Measurements from ENCODE around the gene OR2T35.
"Not testable (repeated sequence)": the region's sequence is repeated elsewhere in the genome, so short reads cannot be mapped to it uniquely, and the experiment has no call there.

The OR2T35 gene, protein sequence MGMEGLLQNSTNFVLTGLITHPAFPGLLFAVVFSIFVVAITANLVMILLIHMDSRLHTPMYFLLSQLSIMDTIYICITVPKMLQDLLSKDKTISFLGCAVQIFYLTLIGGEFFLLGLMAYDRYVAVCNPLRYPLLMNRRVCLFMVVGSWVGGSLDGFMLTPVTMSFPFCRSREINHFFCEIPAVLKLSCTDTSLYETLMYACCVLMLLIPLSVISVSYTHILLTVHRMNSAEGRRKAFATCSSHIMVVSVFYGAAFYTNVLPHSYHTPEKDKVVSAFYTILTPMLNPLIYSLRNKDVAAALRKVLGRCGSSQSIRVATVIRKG

DNA sequence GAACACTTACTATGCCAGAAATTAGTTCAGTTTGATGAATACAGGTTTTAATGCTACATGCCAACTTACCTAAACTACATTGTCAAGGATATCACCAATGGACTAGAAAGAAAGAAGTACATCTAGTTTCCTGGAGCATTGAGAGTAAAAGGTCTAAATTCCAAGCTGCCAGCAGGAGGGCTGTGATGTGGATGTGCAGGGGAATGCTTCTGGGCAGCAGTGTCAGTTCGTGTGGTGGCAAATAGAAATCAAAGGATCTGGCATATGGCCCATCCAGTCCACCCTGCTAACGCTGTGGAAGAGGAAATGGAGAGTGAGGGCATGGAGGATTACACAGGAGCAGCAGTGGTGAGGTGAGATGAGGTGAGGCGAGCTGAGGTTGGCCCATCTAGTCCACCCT, at the start of gene OR2T35:
Gene OR2T35 (minus strand): TSS at position 101 of the 400 bp plus-strand sequence. CDS start 6,020 bp downstream, outside the sequence.
- DNase-seq (ENCODE audit: low read depth, low spot score): not testable (repeated sequence)

DNA sequence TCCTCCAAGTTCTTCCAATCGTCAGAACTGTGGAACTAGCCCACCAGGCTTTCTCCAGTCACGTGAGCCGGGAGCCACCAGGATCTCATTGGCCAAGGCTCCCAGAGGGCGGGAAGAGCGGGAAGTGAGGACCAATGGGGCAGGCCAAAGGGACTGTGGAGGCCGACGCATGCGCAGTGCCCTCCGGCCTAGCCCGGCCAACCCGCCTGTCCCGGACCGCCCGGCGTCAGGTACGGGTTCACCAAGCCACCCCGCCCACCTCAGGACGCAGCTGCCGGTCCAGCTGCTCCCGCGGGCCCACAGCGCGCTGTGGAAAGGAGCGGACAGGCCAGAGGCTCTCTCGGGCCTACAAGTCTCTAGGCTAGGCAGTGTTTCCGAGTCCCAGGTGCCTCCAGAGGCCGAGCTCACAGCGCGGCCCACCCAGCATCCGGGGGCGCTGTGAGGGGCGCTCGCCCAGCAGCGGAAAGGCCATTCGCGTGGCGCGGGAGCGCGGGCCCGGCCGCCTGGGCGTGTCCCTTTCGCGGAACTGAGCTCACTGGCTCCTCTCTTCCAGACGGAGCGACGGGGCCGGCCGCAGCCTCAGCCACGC, 46.6 kb upstream of the OR2T35 start:
- no peak for DNase-seq (ENCODE audit: low read depth, low spot score)

GRCh38 chr1:248688527-248689298, 43.6 kb upstream of the OR2T35 start:
- no peak for DNase-seq (ENCODE audit: low read depth, low spot score)

DNA sequence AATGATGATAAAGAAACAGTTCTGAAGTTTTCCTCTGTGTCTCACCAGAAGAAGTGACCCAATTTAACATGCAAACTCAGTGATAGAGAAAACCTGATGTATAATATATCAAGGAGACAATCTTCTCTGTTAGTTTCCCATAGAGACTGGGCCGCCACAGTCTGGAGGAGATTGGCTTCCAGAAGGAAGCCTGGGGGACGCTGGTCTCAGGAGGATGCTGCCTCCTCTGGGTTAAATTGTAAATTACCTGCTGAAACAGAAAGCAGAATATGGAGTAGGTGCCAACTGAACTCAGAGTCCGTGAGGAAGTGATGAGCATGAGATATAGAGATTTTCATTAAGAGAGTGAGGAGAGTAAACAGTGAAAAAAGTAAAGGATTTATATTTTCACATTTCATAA, 41.7 kb upstream of the OR2T35 start:
- no peak for DNase-seq (ENCODE audit: low read depth, low spot score)

GRCh38 chr1:248681651-248682050, 36.6 kb upstream of the OR2T35 start:
- no peak for DNase-seq (ENCODE audit: low read depth, low spot score)

DNA sequence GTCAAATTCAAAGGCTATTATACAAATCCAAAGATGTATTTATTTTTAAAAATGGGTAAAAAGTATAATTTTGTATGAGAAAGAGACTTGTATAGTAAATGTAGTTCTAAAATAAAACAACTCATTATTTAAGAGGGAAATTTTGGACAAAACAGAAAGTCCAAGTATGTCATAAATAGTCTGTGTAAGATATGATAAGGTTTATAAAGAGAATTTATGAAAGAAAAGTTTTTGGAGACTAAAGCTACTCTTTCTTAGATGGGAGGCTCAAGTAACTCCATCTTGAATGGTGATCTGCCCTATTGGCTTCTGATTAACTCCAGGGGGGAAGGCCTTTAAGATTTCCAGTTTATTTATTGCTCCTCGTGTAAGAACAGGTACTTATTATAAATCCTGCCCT, 24.9 kb upstream of the OR2T35 start:
- no peak for DNase-seq (ENCODE audit: low read depth, low spot score)

GRCh38 chr1:248663453-248664328, 18.6 kb upstream of the OR2T35 start:
- DNase-seq (ENCODE audit: low read depth, low spot score): not testable (repeated sequence)

DNA sequence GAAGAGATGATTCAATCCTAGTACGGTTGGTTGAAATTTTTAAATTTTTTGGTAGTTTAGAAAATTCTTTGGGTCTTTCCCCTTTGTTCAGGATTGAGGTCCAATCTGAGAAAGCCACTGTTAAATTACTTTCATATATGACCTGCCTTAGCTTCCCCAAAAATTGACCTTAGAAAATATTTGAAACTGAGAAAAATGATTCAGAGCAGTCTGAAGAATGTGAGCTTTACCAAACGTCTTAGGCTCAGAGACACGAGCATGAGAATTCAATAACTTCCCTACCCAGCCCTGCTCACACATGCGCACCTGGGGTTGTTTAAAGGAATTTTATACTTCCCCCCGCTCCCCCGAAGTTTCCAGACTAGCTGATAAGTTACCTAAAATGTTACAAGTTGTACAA, 11.7 kb upstream of the OR2T35 start:
- not testable (repeated sequence) for DNase-seq (ENCODE audit: low read depth, low spot score)

- DNase-seq (ENCODE audit: low read depth, low spot score): not testable (repeated sequence)
Measured at GRCh38 chr1:248655354-248655753, 10.3 kb upstream of the OR2T35 start, which contains the start of gene OR2T27. TSS of gene OR2T27 (minus strand) at chr1:248655528. CDS start at chr1:248650884, 4,644 bp downstream.

DNA sequence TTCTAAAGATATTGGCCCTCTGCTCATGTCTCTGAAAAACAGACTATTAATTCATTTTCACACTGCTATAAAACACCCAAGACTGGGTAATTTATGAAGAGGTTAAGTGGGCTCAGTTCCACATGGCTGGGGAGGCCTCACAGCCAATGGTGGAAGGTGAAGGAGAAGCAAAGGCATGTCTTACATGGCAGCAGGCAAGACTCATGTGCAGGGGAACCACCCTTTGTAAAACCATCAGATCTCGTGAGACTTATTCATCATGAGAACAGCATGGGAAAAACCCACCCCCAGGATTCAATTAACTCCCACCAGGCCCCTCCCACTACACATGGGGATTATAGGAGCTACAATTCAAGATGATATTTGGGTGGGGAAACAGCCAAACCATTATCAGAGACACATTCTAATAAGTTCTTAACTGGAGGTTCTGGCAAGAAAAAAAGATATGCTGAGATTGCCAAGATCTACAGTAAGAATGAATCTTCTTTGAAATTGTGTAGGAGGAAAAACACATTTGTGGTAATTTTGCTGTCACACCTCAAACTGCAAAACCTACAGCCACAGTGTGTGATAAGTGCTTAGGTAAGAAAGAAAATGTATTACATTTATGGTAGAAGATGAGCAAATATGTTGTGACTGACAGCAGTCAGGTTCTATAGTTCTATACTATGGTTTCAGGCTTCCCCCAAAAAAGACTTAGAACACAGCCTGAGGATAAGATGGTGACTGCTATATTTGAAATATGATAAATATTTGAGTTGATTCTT, 3.9 kb upstream of the OR2T35 start:
- not testable (repeated sequence) for DNase-seq (ENCODE audit: low read depth, low spot score)

DNA sequence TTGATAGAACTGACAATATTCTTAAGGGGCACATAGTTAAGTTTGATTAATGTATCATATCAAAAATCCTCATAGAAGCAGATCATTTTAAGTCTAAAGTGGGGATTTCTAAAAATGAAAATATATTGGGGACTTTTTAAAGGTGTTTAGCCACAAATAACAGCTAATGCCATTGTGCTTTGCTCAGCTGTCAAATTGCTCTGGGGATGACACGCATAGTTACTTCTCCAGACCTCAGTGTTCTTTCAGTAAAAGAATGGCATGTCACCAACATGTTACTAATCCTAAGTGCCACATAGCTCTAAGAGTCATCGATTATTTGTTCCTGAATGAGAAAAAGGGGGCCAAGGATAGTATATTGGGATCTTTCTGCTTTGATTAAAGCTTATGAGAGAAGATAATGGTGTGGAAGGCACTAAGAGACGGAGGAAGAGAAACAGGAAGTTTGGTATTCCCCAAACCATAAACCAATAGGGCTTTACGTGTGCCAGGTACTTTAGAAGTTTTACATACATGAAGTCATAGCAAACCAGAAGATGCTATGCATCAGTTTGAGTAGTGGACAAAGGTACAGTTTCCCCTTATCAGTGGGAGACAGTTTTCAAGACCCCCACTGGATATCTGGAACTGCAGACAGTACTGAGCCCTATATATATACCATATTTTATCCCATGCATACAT, 2.0 kb downstream of the OR2T35 start:
- DNase-seq (ENCODE audit: low read depth, low spot score): not testable (repeated sequence)

DNA sequence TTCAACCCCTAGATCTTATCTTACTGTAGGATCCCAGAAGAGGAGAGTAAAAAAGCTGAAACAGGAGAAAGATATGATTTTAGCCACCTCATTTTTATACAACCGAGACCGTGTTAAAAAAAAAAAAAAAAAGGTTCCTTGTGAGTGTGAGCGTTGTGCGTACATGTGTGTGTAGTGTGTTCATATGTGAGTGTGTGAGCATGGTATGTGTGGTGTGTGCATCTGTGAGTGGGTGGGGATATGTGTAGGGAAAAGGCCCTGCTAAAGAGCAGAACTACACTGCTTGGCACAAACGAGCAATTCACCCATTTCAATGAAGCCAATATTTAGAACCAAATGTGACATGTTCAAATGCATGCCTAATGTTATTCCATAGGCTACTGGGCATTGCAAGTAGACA, 3.5 kb downstream of the OR2T35 start:
- DNase-seq (ENCODE audit: low read depth, low spot score): not testable (repeated sequence)

DNA sequence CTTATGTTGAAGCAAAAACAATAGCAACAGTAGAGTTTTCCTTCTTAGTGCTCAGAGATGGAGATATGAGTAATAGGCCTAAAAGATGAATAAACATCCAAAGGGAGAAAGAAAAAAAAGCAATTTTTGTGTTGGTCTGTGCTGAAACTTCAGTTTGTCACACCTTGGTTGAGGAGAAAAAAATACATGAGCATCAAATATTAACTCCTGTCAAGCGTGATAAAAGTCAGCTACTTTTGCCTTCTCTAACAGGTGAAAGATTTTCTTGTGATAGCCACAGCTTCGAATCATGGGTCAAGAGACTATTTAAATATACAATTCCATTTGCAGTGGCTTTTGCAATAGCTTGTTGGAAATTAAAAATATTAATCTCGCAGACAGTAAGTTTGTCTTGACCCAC, 4.2 kb downstream of the OR2T35 start:
- not testable (repeated sequence) for DNase-seq (ENCODE audit: low read depth, low spot score)

GRCh38 chr1:248639652-248640051, 5.4 kb downstream of the OR2T35 start:
- DNase-seq (ENCODE audit: low read depth, low spot score): not testable (repeated sequence)

DNA sequence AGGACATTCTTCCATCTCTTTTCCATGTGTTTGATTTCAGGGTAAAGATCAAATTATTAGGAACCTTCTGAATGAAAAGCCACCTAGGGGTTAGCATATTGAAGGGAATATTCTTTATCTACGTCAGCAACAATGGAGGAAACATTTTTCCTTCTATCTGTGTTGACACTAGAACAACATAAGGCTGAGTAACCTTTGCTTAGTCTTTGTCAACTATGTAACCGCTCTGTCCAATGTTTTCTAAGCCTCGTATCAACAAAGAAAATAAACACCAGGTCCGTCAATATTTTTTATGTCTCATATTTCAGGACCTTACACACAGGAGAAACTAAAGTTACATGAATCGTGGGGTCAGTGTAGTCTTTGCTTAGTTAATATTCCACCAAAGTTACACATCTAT, 8.5 kb downstream of the OR2T35 start:
- not testable (repeated sequence) for DNase-seq (ENCODE audit: low read depth, low spot score)

GRCh38 chr1:248634991-248635390, 10.1 kb downstream of the OR2T35 start, which contains the start of gene OR2T11:
TSS of gene OR2T11 (minus strand) at chr1:248635091. CDS start at chr1:248627128, 7,963 bp downstream.
- not testable (repeated sequence) for DNase-seq (ENCODE audit: low read depth, low spot score)

DNA sequence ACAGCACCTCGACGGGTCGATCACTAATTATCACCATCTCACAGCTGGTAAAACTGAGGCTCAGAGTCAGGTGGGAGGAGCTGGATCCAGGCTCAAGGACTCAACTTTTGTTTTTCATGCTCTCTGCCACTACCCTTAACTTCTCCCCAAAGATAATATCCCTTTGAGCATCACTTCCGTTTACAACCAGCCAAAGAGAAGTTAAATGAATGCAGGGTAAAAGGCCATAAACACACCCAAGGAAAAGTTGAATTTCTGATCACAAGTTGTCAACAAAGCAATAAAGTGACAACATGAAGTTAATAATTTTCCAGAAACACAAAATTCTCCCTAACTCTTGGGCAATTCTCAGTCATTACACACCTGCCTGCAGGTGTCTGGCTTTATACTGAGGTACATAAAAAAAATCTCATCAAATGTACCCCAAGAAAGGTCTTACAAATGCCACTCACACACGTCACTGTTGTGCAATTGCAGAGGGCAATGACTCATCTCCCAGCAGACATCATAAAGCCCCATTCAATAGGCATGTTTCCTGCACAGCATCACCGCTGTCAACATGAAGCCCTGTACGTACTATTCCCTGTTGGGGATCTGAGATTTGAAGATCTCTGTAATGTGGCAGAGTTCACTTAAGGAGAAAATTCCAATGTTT, 13.6 kb downstream of the OR2T35 start:
- DNase-seq (ENCODE audit: low read depth, low spot score): no peak

DNA sequence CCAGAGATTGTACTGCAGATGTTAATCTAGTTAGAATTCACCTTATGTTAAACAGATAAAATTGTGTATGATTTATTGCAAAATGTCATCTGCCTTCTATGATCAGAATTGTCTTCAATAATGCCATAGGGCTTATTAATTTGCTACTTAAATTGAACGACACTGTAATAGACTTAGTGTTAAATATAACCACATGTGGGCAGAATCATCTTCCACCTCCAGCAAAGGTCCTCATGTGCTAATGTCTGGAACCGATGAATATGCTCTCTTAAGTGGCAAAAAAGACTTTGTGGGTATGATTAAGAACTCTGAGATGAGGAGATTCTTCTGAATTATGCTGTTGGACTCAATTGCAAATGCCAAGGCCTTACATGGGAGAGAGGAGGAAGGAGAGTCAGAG, 14.5 kb downstream of the OR2T35 start:
- DNase-seq (ENCODE audit: low read depth, low spot score): no peak
